GM19240 (cell line): ENCODE measurements around the gene PAX4.

Source experiments
- DNase-seq: peaks from one replicate; pipeline ENCODE4 v3.0.0; 2011; ENCODE audit warnings: low spot score; ENCODE audit not compliant: insufficient read length

The PAX4 gene, protein sequence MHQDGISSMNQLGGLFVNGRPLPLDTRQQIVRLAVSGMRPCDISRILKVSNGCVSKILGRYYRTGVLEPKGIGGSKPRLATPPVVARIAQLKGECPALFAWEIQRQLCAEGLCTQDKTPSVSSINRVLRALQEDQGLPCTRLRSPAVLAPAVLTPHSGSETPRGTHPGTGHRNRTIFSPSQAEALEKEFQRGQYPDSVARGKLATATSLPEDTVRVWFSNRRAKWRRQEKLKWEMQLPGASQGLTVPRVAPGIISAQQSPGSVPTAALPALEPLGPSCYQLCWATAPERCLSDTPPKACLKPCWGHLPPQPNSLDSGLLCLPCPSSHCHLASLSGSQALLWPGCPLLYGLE

GRCh38 chr7:127618042-127618441 is at the start of gene PAX4:
Gene PAX4 (minus strand): TSS chr7:127618142. CDS start chr7:127615928, 2,214 bp downstream.
- no peak for DNase-seq

DNA sequence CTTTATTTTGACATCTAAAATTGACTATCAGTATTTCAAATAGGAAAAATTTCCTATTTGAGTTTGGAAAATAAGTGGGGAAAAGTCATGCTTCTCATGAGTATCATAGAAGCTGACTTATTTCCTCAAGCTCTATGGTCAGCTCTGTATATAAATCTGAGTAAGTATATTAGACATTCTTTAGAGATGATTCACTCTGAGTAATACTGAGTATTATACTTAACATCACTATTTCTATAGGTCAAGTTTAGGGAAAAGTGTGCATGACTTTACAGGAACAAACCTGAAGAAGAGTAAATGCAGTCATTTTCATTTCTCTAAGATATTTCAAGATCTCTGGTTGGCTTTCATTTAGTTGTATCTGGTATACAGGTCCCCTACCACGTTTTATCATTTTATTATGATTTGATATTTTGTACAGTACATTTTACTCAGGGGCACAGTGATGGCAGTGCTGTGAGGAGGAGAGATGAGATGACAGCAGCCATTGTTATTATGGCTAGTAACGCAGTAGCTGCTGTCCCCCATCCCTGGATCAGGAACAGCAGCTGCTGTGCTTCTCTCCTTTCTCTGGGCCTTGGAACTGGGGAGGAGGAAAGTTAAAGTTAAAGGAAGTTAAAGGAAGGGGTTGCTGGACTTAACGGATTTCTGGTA is 49.2 kb upstream of the PAX4 start:
- DNase-seq: no peak

DNA sequence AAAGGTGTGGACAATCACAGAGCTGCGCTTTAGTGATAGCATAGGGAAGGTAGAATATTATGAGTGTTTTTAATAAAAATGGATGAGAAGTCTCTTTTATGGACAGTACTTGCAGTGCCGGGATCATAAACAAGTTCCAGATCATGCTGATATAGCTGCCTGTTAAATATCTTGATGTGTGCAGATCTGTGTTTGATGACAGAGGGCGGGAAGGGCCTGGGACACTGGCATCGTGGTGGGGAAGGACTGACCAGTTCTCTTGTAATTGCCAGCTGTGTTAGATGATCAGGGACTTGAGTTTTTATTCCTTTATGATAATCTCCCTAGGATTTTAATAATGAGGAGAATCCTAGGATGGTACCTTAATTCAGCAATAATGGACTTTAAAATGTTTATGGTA is 48.7 kb upstream of the PAX4 start:
- DNase-seq: no peak

DNA sequence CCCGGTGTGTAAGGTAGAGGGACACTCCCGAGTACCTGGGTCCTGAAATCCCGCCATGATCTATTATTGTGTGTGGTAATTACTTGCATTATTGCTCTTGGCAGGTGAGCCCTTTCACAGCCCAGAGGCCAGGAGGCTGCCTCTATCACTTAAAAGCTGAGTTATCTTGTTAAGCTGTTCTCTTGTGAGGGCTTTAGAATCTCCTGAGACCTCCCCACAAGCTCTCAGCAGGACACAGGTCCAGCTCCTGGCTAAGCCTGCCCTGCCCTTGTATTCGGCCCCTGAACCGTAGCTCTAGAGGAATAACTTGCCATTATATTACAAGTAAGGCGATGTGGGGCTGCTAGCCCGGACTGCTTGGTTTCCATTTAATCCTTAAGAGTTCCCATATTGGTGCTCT is 48.0 kb upstream of the PAX4 start:
- DNase-seq: no peak

DNA sequence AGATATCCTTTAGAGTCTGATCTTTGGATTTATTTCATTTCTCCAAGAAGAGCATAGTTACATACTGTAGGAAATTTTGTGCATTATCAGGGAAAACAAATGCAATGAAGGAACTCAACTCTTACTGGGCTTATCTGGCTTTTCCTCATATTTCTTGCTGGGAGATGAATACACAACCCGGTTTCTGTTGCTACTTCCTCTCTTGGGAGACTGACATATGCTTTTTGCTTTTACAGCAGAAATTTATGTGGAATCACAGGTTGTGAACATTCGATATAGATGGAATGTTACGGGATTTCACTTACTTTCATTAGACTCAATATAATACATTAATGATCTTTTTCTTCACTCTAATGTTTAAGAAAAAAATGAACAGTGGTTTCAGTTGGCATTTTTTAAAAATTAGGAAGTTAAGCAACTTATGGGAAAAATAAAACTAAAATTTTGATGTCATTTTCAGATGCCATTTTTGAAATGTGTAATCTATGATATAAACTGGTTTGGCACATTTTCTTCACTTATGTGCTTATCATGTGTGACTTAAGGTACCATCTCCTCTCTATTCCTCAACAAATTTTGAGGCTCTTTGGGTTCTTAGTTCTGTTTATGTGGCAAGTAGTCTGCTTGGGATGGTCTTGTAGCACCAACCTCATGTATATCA is 41.2 kb upstream of the PAX4 start:
- no peak for DNase-seq

DNA sequence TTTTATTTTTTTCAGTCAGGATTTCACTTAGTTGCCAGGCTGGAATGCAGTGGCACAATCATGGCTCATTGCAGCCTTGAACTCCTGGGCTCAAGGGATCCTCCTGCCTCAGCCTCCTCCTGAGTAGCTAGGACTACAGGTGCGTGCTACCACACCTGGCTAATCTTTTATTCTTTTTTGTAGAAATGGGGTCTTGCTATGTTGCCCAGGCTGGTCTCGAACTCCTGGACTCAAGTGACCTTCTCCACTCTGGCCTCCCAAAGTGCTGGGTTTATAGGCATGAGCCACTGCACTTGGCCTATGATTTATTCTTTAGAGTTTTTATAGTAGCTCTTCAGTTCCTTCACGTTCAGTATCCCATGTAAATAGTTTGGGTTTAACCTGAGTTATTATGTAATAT is 39.6 kb upstream of the PAX4 start:
- no peak for DNase-seq

GRCh38 chr7:127655720-127656119 is 37.8 kb upstream of the PAX4 start:
- DNase-seq: no peak

DNA sequence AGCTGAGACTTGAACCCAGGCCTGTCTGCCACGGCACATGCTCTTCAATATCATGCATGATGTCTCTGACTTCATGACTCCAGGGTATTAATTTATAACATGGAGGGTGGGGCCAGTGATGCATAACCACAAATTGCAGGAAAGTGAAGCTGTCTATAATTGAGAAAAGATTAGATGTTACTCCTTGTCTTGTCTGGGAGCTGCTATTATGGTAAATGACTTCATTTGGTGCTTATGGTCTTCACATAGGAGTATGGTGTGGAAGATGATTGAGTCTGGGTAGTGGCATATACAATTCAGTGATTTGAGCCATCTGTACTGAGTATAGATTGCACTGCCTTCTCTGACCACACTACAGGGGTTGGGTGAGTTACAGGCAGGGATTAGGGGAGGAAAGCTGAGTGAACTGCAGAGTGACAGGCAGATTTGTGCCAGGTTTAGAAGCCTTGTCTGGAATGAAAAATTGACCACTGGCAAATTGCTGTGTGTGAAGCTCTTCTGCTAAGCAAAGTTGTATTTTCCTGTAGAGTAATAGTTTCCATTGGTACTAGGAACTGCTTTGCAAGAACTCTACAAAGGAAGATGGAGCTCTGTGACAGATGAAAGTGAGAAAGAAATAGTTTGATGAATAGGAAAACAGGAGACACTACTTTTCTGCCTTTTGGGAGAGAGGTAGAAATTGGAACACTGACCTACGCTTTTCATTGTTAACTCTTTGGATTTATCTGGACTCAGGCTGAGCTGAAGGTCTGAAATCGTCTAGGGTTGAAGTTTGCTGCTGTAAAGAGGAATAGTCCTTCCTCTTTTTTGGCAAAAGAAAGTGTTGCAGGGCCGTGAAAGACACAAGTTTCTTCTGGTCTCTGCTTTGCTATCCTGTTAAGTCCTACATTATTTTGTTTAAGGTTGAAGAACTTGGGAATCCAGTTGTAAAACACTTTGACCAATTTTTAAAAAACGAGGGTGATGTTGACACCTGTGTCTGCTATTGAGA is 36.8 kb upstream of the PAX4 start:
- DNase-seq: no peak

- no peak for DNase-seq
Observed at GRCh38 chr7:127653396-127653795, 35.5 kb upstream of the PAX4 start.

DNA sequence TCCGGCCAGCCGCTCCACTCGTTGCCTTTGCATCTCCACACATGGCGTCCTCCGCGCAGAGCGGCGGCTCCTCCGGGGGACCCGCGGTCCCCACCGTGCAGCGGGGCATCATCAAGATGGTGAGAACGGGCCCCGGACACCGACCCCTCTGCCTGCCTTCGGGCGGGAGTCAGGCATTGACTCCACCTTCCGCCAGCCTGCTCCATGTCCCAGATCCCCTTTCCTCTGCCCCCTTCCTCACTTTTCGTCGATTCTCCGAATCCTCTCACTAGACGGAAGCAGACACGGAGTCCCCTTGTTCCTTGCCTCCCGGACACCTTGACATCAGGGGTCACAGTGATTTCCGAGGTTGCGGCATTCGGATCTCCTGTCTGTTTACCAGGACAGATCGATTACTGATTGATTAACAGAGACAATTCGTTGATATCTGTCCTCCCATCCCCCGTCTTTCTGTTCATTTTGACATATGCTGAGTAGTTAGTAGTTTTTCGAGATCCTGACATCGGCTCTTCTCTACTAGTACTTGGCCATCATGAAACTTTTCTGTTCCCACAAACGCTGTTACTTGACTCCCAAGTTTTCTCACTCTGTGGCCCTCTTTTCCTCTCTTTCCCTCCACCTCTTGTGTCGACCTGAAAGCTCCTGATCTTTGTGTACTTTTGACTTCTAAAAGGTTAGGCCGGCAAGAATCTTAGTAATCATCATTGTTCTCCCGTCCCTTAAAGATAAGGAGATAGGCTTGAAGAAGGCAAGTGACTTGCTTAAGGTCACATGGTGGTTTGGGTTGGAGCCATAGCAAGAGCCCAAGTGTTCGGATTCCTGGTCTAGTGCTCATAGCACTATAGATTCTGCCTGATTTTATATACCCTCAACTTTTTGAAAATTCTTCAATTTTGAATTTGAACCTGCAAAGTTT is 34.6 kb upstream of the PAX4 start:
- DNase-seq: no peak

DNA sequence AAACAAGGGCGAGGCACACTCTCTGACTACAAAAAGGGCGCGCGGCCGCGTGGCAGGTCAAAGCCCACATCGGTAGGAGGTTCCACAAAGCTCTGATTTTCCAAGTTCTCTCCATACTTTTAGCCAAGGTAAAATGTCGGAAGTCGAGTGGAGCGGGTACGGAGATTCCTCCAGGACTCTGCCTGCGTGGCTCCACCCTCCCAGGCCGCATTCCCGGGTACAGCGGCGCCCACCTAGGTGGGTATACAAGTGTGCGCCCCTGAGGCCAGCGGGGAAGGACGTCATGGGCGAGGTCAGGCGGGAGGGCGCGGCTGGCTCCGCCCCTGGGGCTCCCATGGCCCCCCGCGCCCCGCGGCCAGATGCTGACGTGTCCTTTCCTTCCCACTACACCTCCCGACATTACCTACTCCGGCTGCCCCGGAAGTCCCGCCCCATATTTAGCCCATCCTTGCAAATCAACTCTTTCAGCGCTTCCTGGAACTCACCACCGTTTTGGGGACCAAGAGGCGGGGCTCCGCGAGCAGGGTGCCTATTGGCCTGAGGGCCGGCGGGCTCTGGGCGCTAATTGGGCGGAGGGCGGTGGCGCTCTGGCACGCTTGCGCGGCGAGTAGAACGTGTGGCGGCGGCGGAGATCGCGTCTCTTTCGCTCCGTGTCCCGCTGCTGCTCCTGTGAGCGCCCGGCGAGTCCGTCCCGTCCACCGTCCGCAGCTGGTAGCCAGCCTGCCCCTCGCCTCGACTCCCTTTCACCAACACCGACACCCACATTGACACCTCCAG is 33.8 kb upstream of the PAX4 start, which contains the start of gene SND1:
Gene SND1, plus strand, starts transcription at position 639 of the 777 bp plus-strand sequence. CDS start 180 bp downstream, outside the sequence.
- peak; percentile 88 for DNase-seq

DNA sequence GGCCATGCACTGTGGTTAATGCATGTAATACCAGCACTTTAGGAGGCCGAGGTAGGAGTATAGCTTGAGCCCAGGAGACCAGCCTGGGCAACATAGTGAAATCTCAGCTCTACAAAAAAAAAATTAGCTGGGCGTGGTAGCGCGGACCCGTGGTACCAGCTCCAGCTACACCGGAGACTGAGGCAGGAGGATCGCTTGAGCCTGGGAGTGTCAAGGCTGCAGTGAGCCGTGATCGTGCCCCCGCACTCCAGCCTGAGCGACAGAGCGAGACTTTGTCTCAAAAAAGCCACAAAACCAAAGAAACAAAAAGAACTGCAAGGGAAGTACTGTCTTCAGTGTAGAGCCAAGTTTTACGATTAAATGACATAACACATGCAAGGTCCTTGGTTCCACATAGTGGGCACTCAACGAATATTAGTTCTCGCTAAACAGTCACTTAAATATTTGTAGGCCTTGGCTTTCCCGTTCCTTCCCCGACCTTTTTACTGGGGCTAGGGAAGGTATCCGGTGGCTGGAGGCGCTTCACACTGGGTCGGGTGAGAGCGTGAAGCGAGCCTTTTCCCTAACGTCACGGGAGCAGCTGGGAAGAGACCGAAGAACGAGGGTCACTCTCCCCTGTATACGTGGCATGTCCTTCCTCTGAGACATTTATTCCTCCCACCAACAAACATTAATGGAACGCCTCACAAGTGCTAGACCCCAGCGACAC is 33.1 kb upstream of the PAX4 start:
- DNase-seq: no peak

- DNase-seq: no peak
Observed at GRCh38 chr7:127648986-127649385, 31.0 kb upstream of the PAX4 start.

DNA sequence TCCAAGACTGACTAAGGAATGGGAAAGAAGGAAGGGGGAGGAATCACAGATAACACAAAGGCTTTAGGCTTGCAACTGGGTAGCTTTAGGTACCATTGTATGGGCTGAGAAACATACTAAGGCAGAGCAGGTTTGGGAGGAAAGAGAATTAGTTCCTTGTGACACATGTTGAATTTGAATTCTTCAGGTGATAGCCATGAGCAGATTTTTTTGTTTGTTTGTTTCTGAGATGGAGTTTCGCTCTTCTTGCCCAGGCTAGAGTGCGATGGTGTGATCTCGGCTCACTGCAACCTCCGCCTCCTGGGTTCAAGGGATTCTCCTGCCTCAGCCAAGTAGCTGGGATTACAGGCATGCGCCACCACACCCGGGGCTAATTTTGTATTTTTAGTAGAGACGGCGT is 29.7 kb upstream of the PAX4 start:
- DNase-seq: no peak

DNA sequence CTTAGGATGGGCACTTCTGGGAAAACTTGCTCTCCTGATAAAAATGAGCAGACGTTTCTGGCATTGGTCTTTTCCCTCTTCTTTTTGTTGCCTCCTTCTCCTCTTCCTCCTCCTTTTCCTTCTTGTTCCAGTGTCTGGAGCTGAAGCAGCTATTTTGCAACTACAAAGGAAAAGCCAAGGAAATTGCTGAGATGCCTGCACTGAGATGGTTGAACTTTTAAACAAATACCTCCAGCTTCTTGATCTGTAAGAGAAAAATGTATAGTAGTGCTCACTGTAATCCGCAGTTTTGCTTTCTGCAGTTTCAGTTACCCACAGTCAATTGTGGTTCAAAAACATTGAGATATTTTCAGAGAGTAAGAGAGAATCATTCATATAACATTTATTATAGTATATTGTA is 26.5 kb upstream of the PAX4 start:
- DNase-seq: no peak

DNA sequence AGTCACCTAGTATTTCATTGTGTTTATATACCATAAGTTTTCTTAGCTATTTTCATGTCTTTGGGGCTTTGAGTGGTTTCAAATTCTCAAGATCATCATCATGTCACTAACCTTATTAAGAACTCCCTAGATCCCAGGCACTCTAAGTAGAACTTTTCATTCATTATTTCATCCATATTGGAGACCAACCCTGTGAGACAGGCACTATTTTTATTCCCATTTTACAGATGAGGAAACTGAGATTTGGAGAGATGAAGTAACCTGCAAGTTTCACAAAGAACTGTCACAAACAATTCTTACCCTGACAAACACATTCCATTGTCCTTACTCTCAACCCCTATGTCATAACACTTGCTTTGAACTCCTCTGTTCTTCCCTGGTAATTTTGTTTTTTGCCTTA is 20.3 kb upstream of the PAX4 start:
- no peak for DNase-seq

- DNase-seq: no peak
Observed at GRCh38 chr7:127635659-127636285, 17.8 kb upstream of the PAX4 start.

GRCh38 chr7:127632276-127632910 is 14.5 kb upstream of the PAX4 start:
- no peak for DNase-seq
